Thyroid gland (tissue), 4 donors: ENCODE data around the gene STAM2. TPM values are rescaled to one million over a fixed set of nuclear protein-coding genes. Genes with fewer than 3 reads are reported as not detected.
"Not testable (repeated sequence)": the region's sequence is repeated elsewhere in the genome, so short reads cannot be mapped to it uniquely, and the experiment has no call there.

Experiments used
- DNase-seq, 2 donors: peaks; one replicate each; pipeline ENCODE4 v3.0.0-alpha.2; 2019
- H3K27ac ChIP-seq, 3 donors: fragments of 200-600 bp; sonication (generic); 1 replicate in 2 of 3; 2 replicates in 1 of 3; pipeline ENCODE4 v1.5.1; 2016 to 2019; ENCODE audit warnings: mild to moderate bottlenecking in 1 of 3, moderate library complexity in 1 of 3
- H3K27me3 ChIP-seq: fragments of 200-600 bp; sonication (generic); one replicate; pipeline ENCODE4 v1.5.1; 2019
- H3K36me3 ChIP-seq, 2 donors: fragments of 200-600 bp; sonication (generic); one replicate each; pipeline ENCODE4 v1.5.1; 2016 to 2019
- H3K4me1 ChIP-seq, 2 donors: fragments of 200-600 bp; sonication (generic); one replicate each; pipeline ENCODE4 v1.5.1; 2017 to 2019
- H3K4me3 ChIP-seq, 3 donors: fragments of 200-600 bp; sonication (generic); replicated peaks in 1 of 3; 1 replicate in 2 of 3; 2 replicates in 1 of 3; pipeline ENCODE4 v1.5.1; 2016; ENCODE audit warnings: mild to moderate bottlenecking in 1 of 3
- H3K9me3 ChIP-seq: fragments of 200-600 bp; sonication (generic); one replicate; pipeline ENCODE4 v1.5.1; 2017
- CTCF ChIP-seq, 6 experiments: fragments of 200-600 bp in 3 of 6; fragments of 450-650 bp in 3 of 6; sonication (generic) in 3 of 6; IDR thresholded peaks; one replicate each; pipeline ENCODE4 v1.5.1; 2016 to 2019; ENCODE audit warnings: antibody characterized with exemption in 6 of 6, mild to moderate bottlenecking in 2 of 6, inconsistent platforms in 1 of 6, moderate library complexity in 1 of 6
- POLR2A ChIP-seq, 2 donors: fragments of 450-650 bp; IDR thresholded peaks; one replicate each; pipeline ENCODE4 v1.6.1; 2017; ENCODE audit warnings: antibody characterized with exemption in 2 of 2, mild to moderate bottlenecking in 2 of 2, moderate library complexity in 1 of 2
- WGBS, 2 donors: methylation state at CpG; one replicate each; pipeline ENCODE4 v1.1.5; 2017; 5-methylcytosine and 5-hydroxymethylcytosine counted together
- intact Hi-C: fragments of 100-400 bp; cut with DNase I; formaldehyde crosslinking; loops from one replicate; pipeline ENCODE4 v1.15.1; 2023
- total RNA-seq, 4 donors: library from RNA; depleted of rRNA; stranded (reverse); fragments of >200 nt; gene quantifications; one replicate each; pipeline ENCODE4 v1.2.3, GENCODE V29; 2016

STAM2 gene
- total RNA-seq, 4 donors from 2014 or later = 62.1 to 70.6 (median 63.4) TPM

DNA sequence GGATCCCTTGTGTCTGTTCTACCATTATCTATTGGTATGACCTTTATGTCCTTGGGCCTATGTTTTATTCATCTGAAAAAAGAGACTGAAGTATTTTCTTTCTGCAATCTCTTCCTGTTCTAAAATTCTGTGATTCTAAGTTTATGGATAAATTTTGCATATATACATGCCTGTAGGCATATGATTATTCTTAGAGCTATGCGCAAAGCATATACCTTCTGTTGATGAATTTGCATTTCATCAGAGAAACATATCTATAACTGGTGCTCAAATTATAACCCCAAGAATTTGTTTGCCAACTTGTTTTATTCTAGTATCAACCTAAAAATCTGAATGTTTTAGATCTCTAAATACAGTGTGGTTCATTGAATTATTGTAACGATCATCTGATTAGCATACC is 83.5 kb downstream of the STAM2 start:
- WGBS, 2 donors = 96 to 97% methylated on average over 2 of the region's 2 CpGs
- DNase-seq = no peak
- Histone ChIP-seq H3K27ac (no peak overlapping the region), H3K4me3 (no peak overlapping the region), H3K9me3 (no peaks in the 10 kb centered on the region), H3K4me1 (no peaks in the 10 kb centered on the region), H3K27me3 (no peaks in the 10 kb centered on the region), H3K36me3 (no peaks in the 10 kb centered on the region)
- intact Hi-C loops = no loop called here
- no peak for TF ChIP-seq POLR2A (IDR thresholded peaks at IDR 0.05)
- TF ChIP-seq CTCF (IDR thresholded peaks at IDR 0.05) = no peak

GRCh38 chr2:152090726-152091125 is 84.8 kb downstream of the STAM2 start:
- H3K9me3 ChIP-seq, H3K27me3 ChIP-seq, H3K27ac ChIP-seq, H3K36me3 ChIP-seq, intact Hi-C loops, H3K4me1 ChIP-seq, H3K4me3 ChIP-seq, DNase-seq: not testable (repeated sequence)
- 77 to 80% methylated on average over 4 of the region's 4 CpGs for WGBS, 2 donors

DNA sequence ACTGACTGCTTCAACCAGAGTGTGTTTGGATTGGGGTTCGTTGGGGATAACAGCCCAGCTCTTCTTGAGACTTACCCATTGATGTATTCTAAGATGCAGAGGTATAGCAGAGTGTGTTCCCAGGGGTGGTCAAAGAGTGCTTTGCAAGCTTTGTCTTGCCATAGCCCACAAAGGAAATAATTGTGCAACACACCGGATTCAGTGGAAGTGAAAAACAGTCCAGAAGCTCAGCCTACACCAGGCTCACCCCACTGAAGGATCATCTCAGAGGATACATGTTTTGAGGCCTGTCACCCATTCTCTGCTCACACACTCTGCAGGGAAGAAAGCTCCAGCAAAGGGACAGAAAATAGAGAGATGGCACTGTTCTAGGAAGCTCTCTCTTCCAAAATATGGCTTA is 86.3 kb downstream of the STAM2 start:
- no peaks in the 10 kb centered on the region for H3K4me1 ChIP-seq
- no peak for TF ChIP-seq POLR2A (IDR thresholded peaks at IDR 0.05)
- TF ChIP-seq CTCF (IDR thresholded peaks at IDR 0.05) = no peak
- 69 to 78% methylated on average over 2 of the region's 2 CpGs for WGBS, 2 donors
- DNase-seq = no peak
- intact Hi-C loops = no loop called here
- no peak overlapping the region for H3K4me3 ChIP-seq
- no peak overlapping the region for H3K27ac ChIP-seq
- H3K36me3 ChIP-seq = no peaks in the 10 kb centered on the region
- H3K27me3 ChIP-seq = no peaks in the 10 kb centered on the region
- no peaks in the 10 kb centered on the region for H3K9me3 ChIP-seq

- Histone ChIP-seq H3K27ac (no peak overlapping the region), H3K4me3 (no peak overlapping the region), H3K27me3 (no peaks in the 10 kb centered on the region), H3K4me1 (no peaks in the 10 kb centered on the region), H3K36me3 (no peaks in the 10 kb centered on the region), H3K9me3 (no peaks in the 10 kb centered on the region)
- TF ChIP-seq CTCF (IDR thresholded peaks at IDR 0.05) (no peak), POLR2A (IDR thresholded peaks at IDR 0.05) (no peak)
- intact Hi-C loops = no loop called here
- DNase-seq = no peak
- 87 to 91% methylated on average over 3 of the region's 3 CpGs for WGBS, 2 donors
These were observed 87.6 kb downstream of the STAM2 start for GRCh38 chr2:152088006-152088405.

DNA sequence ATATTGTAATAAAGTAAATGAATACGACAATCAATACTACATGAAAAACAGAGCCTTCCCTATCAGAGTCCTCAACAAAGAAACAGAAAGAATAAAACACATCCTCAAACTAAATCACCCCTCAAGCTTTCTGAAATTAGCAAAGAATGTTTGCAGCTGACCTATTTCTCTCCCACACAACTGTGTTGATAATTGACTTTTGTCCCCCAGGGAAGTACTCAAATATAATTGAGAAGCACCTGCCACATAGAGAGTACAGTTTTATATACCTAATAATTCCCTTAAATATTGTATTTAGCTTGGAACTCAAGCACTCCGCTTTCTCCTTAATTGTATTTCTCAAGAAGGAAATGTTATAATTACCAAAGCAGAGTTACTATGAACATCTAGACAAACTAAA is 89.3 kb downstream of the STAM2 start:
- H3K27ac ChIP-seq = no peak overlapping the region
- H3K9me3 ChIP-seq = no peaks in the 10 kb centered on the region
- intact Hi-C loops = no loop called here
- no peaks in the 10 kb centered on the region for H3K36me3 ChIP-seq
- WGBS, 2 donors = 97 to 98% methylated on average over 2 of the region's 2 CpGs
- H3K4me3 ChIP-seq = no peak overlapping the region
- no peak for TF ChIP-seq POLR2A (IDR thresholded peaks at IDR 0.05)
- TF ChIP-seq CTCF (IDR thresholded peaks at IDR 0.05) = no peak
- no peak for DNase-seq
- no peaks in the 10 kb centered on the region for H3K4me1 ChIP-seq
- H3K27me3 ChIP-seq = no peaks in the 10 kb centered on the region

- no peak for DNase-seq
- TF ChIP-seq POLR2A (IDR thresholded peaks at IDR 0.05) (no peak), CTCF (IDR thresholded peaks at IDR 0.05) (no peak)
- no peaks in the 10 kb centered on the region for H3K9me3 ChIP-seq
- intact Hi-C loops = no loop called here
- H3K36me3 ChIP-seq = no peaks in the 10 kb centered on the region
- 76 to 87% methylated on average over 6 of the region's 6 CpGs for WGBS, 2 donors
- no peaks in the 10 kb centered on the region for H3K4me1 ChIP-seq
- no peak overlapping the region for H3K27ac ChIP-seq
- no peak overlapping the region for H3K4me3 ChIP-seq
- H3K27me3 ChIP-seq = no peaks in the 10 kb centered on the region
These were observed 91.5 kb downstream of the STAM2 start for GRCh38 chr2:152084076-152084475.
